ENCODE data around the gene ESRRB.

DNA sequence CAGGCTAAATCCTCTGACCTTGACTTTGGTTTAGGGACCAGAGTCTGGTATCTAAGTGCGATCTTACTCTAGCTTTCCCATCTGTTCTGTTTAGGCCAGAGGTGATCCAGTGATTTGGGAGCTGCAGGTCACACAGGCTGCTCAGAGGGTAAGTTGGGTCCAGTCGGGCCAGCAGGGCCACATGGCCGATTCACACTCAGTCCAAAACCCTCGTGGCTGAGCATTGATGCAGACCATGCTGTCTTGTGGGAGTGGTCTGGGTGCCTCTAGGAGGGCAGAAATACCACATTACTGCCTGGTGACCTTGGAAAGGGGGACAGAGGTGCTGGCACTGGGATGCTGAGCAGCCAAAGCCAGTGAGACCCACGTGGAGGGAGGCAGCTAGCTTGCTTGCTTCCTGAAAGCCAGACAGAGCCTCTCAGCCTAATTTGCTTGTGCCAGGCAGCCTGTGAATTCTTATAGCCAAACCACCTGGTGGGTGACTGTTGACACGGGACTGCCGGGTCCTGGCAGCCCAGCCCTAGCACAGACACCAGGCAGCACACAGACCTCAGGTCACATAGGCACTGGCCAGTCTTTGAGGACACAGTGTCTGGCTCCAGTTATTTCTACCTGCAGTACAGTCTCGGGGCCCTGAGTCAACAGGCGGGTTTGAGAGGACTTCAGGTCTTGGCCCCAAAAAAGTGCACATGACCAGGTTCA is 31.7 kb downstream of the ESRRB start:
- no peak for TF ChIP-seq POLR2A (IDR thresholded peaks at IDR 0.05)
- TF ChIP-seq, protein P1, sequence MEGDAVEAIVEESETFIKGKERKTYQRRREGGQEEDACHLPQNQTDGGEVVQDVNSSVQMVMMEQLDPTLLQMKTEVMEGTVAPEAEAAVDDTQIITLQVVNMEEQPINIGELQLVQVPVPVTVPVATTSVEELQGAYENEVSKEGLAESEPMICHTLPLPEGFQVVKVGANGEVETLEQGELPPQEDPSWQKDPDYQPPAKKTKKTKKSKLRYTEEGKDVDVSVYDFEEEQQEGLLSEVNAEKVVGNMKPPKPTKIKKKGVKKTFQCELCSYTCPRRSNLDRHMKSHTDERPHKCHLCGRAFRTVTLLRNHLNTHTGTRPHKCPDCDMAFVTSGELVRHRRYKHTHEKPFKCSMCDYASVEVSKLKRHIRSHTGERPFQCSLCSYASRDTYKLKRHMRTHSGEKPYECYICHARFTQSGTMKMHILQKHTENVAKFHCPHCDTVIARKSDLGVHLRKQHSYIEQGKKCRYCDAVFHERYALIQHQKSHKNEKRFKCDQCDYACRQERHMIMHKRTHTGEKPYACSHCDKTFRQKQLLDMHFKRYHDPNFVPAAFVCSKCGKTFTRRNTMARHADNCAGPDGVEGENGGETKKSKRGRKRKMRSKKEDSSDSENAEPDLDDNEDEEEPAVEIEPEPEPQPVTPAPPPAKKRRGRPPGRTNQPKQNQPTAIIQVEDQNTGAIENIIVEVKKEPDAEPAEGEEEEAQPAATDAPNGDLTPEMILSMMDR (IDR thresholded peaks at IDR 0.05), result no peak

All from heart left ventricle (tissue), 13 donors.